GM12864 (cell line): Measurements from ENCODE around the gene SCAMP5.

Source experiments
- DNase-seq: peaks from one replicate; pipeline ENCODE4 v3.0.0-alpha.2; 2011; ENCODE audit warnings: low read depth
- H3K4me3 ChIP-seq: 2 replicates; pipeline ENCODE4 v1.5.1; 2011; ENCODE audit warnings: mild to moderate bottlenecking, low read depth, low read length, control low read depth
- TF ChIP-seq, protein P1 (sequence below): IDR thresholded peaks from 2 replicates; pipeline ENCODE4 v1.5.1; 2011; ENCODE audit warnings: low read depth, mild to moderate bottlenecking, moderate library complexity, low read length, control low read depth, inconsistent platforms; ENCODE audit errors: missing control alignments

SCAMP5 gene

DNA sequence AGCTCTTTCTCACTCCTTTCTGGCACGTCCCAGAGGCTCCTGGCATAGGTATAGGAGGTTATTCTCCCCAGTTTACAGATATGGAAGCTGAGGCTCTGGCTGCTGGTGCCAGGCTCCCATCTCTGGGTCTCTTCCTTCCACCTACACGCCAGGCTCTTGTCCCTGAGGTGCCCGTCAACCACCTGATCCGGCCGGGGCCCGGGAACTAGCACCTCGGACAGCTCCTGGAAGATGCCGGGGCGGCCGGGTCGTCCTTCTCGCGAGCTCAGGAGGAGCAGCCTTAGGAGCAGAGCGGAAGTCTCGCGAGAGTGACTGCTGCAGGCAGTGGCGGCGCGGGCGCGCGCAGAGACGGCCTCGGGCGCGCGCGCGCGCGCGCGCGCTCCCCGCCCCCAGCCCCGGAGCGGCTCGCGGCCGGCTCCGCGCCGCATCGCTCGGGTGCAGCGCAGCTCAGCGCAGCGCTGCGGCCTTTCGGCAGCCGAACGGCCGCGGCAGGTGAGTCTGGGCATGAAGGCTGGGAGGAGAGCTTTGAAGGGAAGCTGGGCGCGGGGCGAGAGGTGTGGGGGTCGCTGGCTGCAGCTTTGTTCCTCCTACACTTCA, at the start of gene SCAMP5:
Gene SCAMP5, plus strand, starts transcription at position 382 of the 597 bp plus-strand sequence. CDS start 16,277 bp downstream, outside the sequence.
- H3K4me3 ChIP-seq = peak within 1 kb of the TSS; percentile 70
- TF ChIP-seq, protein P1, sequence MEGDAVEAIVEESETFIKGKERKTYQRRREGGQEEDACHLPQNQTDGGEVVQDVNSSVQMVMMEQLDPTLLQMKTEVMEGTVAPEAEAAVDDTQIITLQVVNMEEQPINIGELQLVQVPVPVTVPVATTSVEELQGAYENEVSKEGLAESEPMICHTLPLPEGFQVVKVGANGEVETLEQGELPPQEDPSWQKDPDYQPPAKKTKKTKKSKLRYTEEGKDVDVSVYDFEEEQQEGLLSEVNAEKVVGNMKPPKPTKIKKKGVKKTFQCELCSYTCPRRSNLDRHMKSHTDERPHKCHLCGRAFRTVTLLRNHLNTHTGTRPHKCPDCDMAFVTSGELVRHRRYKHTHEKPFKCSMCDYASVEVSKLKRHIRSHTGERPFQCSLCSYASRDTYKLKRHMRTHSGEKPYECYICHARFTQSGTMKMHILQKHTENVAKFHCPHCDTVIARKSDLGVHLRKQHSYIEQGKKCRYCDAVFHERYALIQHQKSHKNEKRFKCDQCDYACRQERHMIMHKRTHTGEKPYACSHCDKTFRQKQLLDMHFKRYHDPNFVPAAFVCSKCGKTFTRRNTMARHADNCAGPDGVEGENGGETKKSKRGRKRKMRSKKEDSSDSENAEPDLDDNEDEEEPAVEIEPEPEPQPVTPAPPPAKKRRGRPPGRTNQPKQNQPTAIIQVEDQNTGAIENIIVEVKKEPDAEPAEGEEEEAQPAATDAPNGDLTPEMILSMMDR = no peak
- DNase-seq = peak; percentile 86

GRCh38 chr15:74950078-74950908, 45.1 kb upstream of the SCAMP5 start:
- no peak for DNase-seq
- TF ChIP-seq, protein P1 = peak; percentile 100
- no peak overlapping the region for H3K4me3 ChIP-seq

DNA sequence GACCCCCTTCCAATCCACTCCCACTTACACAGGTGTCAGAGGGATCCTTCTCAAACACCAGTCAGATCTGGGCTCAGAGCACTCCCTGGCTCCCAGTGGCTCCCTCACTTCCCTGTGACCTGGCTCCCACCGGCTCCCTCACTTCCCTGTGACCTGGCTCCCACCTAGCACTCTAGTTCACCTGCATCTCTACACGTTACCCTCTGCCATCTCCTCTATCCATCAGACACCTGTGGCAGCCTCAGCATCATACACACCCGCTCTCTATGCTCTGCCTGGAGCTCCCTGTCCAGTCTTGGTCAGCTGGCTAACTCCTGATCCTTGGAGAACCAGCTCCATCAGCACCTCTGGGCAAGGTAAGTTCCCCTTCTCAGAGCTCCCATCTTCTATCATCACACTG, 44.4 kb upstream of the SCAMP5 start:
- TF ChIP-seq, protein P1 = no peak
- DNase-seq = no peak
- H3K4me3 ChIP-seq = no peak overlapping the region

DNA sequence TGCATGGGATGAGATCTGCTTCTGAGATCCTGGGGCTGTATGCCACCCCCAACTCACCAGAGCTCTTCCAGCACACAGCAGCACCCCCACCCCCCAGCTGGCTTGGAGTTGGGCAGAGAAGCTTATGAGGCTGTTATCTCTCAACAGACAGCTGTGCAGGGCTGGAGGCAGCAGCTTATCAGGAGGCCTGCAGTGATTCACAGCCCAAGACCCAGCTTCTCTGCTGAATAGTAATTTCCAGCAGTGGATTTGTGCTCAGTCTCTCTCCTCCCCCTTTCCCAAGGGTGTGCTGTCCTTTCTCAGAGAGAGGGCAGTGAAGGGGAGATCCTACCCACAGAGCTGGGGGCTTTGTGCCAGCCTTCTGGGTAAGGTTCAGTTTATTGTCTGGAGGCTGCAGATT, 40.8 kb upstream of the SCAMP5 start:
- H3K4me3 ChIP-seq = no peak overlapping the region
- TF ChIP-seq, protein P1 = no peak
- DNase-seq = no peak

GRCh38 chr15:74955017-74955416, 40.3 kb upstream of the SCAMP5 start:
- TF ChIP-seq, protein P1 = no peak
- H3K4me3 ChIP-seq = no peak overlapping the region
- DNase-seq = no peak

- no peak for DNase-seq
- TF ChIP-seq, protein P1 = peak; percentile 38
- peak overlapping the region; percentile 54 for H3K4me3 ChIP-seq
Observed at GRCh38 chr15:74955796-74956647, 39.3 kb upstream of the SCAMP5 start.
